Cardiac fibroblast (primary cell): ENCODE data around the gene XIRP2.
A peak's percentile ranks its signal among the peaks of the same experiment; 100 is the strongest.

Experiments used
- DNase-seq, 2 donors: peaks; one replicate each; pipeline versions ENCODE4 v3.0.0 to v3.0.0-alpha.2; 2010; ENCODE audit warnings: low read depth in 2 of 2
- H3K4me3 ChIP-seq, 2 donors: replicated peaks in 1 of 2; 1 replicate in 1 of 2; 2 replicates in 1 of 2; pipeline ENCODE4 v1.5.1; 2011; ENCODE audit warnings: low read depth in 2 of 2, low read length in 2 of 2, mild to moderate bottlenecking in 2 of 2, moderate library complexity in 1 of 2
- TF ChIP-seq, protein P1 (sequence below): IDR thresholded peaks from one replicate; pipeline ENCODE4 v1.5.1; 2011; ENCODE audit warnings: low read depth, mild to moderate bottlenecking, low read length, inconsistent platforms

Gene XIRP2

DNA sequence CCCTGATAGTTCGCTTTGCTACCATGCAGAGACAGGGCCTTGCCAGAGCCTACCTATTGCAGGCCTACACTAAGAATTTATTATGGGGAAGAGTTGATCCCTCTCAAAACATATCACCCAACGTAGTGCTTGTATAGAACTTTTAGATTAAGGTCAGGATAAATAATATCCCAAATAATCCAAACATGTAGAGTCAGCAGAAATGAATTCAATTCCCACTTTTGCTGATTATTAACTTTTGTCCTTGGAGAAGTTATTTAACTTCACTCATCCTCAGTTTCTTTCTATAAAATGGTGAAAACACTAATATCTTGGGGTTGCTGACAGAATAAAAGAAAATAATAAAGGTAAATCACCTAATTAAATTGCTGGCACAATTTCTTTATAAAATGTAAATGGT is 294.1 kb downstream of the XIRP2 start:
- DNase-seq: no peak
- TF ChIP-seq, protein P1, sequence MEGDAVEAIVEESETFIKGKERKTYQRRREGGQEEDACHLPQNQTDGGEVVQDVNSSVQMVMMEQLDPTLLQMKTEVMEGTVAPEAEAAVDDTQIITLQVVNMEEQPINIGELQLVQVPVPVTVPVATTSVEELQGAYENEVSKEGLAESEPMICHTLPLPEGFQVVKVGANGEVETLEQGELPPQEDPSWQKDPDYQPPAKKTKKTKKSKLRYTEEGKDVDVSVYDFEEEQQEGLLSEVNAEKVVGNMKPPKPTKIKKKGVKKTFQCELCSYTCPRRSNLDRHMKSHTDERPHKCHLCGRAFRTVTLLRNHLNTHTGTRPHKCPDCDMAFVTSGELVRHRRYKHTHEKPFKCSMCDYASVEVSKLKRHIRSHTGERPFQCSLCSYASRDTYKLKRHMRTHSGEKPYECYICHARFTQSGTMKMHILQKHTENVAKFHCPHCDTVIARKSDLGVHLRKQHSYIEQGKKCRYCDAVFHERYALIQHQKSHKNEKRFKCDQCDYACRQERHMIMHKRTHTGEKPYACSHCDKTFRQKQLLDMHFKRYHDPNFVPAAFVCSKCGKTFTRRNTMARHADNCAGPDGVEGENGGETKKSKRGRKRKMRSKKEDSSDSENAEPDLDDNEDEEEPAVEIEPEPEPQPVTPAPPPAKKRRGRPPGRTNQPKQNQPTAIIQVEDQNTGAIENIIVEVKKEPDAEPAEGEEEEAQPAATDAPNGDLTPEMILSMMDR: no peak
- H3K4me3 ChIP-seq: no peak overlapping the region

DNA sequence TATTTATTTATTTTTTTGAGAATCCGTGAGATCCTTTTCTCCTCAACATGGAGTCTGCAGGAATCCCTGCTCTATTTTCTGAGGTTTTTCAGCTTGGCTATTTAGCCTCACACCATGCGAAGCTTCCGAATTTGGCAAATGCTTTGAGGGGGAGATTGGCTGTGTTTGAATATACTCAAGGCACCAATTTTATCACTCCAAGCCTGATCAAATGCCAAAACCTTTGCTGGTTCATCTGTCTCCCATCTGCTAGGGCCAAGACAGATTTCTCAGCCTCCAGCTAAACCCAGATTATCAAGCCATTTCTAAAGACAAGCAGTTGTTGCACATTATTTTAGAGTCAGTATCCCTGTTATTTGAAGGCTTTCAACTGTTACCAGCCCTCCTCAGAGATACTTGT is 295.7 kb downstream of the XIRP2 start:
- no peak for DNase-seq
- TF ChIP-seq, protein P1: no peak
- H3K4me3 ChIP-seq: no peak overlapping the region

DNA sequence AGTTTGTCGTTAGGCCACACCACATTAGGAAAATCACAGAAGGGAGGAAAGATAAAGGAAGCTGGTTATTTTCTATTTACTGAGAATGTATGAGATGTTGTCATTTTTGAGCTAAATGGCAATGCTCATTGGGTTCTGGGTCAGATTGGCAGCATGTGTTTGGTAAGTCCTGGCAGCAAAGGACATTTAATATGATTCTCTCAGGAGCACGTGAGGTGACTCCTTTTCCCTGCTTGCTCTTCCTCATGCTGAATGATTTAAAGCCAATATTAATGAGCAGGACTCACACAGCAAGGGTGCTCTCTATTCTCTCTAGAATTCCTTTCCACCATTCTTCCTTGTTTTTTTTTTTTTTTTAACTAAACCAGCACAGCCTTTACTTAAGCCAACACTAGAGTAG is 298.2 kb downstream of the XIRP2 start:
- TF ChIP-seq, protein P1: no peak
- no peak for DNase-seq
- no peak overlapping the region for H3K4me3 ChIP-seq

DNA sequence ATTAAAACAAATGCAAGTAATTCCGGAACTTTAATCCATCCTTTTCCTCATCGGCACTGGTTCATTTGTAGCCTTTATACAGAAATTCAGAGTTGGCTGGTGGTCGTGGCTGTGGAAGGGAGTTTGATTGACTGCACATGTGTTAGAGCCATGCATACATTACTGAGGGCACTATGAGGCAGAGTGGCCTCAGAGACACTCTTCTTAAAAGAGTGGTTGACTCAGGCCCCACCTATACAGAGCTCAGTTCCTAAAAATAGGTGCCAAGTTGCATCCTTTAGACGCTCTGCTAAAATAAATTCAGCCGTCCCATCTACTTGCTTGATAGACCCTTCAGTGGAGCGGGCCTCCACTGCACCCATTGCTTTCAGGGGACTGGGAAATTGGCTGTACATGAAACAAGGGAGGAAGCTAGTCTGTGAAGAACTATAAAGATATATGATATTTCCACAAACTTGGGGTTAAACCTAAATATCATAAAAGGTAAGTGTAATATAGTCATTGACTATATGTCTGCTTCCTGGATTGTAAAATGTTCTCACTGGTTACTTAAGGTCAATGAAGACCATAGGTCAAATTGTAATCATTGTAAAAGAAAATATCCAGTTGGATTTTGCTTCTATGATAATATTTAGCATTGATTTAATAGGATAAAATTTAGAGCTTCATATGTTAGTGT is 298.9 kb downstream of the XIRP2 start:
- TF ChIP-seq, protein P1: no peak
- no peak overlapping the region for H3K4me3 ChIP-seq

DNA sequence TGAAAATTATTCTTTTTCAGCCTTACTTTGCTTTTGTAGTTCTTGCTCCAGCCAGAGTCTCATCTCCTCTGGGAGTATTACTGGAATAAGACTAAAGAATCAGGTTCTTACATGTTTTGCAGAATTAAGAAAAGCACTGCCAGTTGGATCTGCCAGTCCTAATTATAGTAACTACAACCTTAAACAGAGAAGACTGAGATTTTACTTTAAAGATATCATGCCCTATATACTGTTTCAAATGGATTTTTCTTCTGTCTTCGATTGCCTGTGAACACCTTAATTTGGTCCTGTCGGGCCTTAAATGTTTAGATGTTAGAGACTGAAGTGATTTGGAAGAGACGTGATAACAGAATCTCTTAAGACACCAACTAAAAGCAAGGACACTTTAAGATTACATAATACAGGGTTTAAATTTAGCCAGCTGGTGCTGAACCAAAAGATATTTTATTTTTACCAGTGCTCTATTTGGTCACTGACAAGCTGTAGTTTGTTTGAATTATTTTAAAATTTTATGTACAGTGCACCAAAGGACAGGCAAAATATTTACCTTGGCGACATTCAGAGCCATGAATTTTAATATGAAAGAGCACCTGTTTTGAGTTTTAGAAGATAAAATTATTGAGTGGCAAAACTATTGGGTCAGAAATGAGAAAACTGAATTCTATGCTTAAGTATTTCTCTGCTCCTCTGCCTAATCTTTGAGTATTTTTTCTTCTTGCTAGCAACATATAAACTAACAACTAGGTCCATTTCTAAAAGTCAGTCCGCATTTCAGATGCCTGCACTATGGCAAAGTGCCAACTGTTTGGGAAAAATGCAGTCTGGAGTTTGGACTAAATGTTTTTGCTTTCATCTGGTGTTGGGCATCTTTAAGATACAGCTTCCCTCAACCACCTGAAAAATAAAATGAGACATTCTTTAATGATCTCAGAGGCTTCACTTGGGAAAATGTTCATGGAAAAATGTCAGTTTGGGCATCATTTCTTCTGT is 300.0 kb downstream of the XIRP2 start:
- no peak for DNase-seq
- TF ChIP-seq, protein P1: no peak
- H3K4me3 ChIP-seq: no peak overlapping the region

More for the DNA sequence above, 298.9 kb downstream of the XIRP2 start:
- DNase-seq: no peak

DNA sequence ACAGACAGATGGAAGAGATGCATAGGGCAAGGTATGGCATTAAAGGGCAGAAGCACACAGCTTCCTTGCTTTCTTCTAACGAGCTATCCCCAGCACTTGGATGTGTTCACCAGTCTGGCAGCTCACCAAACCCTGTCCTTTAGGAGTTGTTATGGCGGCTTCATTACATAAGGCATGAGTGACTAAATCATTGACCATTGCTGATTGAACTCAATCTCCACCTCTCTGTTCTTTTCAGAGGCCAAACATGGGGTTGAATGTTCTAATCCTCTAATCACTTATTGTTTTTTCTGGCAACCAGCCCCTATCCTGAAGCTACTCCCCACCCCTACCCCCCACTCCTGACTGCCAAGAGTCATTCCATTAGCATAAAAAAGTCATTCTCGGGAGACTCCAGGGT is 301.8 kb downstream of the XIRP2 start:
- no peak overlapping the region for H3K4me3 ChIP-seq
- peak; percentile 63 to 87 for DNase-seq
- TF ChIP-seq, protein P1: no peak
